HepG2 (cell line): ENCODE measurements around the gene S1PR2. TPM values are rescaled to one million over a fixed set of nuclear protein-coding genes. Genes with fewer than 3 reads are reported as not detected.

Source experiments
- CHD2 ChIP-seq: IDR thresholded peaks from 2 replicates; pipeline ENCODE4 v1.6.1; 2011; ENCODE audit warnings: low read depth, low read length, improper control_type of control experiment
- FOSL1 ChIP-seq: sonication (generic); formaldehyde crosslinking; IDR thresholded peaks from 2 replicates; pipeline ENCODE4 v1.9.0; 2021; ENCODE audit warnings: missing genetic modification reagents, borderline replicate concordance
- MTA3 ChIP-seq: sonication (generic); formaldehyde crosslinking; IDR thresholded peaks from 2 replicates; pipeline ENCODE4 v1.4.0; 2020; ENCODE audit warnings: missing genetic modification reagents
- PITX1 ChIP-seq: sonication (generic); formaldehyde crosslinking; IDR thresholded peaks from 2 replicates; pipeline ENCODE4 v1.5.1; 2020; ENCODE audit warnings: mild to moderate bottlenecking, missing genetic modification reagents
- TOPORS ChIP-seq: sonication (generic); formaldehyde crosslinking; IDR thresholded peaks from 2 replicates; pipeline ENCODE4 v1.8.0; 2023; ENCODE audit warnings: mild to moderate bottlenecking, missing genetic modification reagents
- ZBTB3 ChIP-seq: sonication (generic); formaldehyde crosslinking; IDR thresholded peaks from 2 replicates; pipeline ENCODE4 v1.4.0; 2020; ENCODE audit warnings: low read depth, mild to moderate bottlenecking, moderate library complexity, missing genetic modification reagents, borderline replicate concordance
- ZNF234 ChIP-seq: sonication (generic); formaldehyde crosslinking; conservative IDR thresholded peaks from 2 replicates; pipeline ENCODE4 v1.5.1; 2020; ENCODE audit warnings: mild to moderate bottlenecking, missing genetic modification reagents
- ZNF329 ChIP-seq: sonication (generic); formaldehyde crosslinking; IDR thresholded peaks from 2 replicates; pipeline ENCODE4 v1.9.0; 2021; ENCODE audit warnings: low read depth, mild to moderate bottlenecking, missing genetic modification reagents
- ZNF337 ChIP-seq: sonication (generic); formaldehyde crosslinking; IDR thresholded peaks from 2 replicates; pipeline ENCODE4 v1.5.1; 2020; ENCODE audit warnings: missing genetic modification reagents, low read depth, mild to moderate bottlenecking, borderline replicate concordance
- ZNF354B ChIP-seq: sonication (generic); formaldehyde crosslinking; IDR thresholded peaks from 2 replicates; pipeline ENCODE4 v1.8.0; 2022; ENCODE audit warnings: mild to moderate bottlenecking, missing genetic modification reagents
- ZNF678 ChIP-seq: sonication (generic); formaldehyde crosslinking; IDR thresholded peaks from 2 replicates; pipeline ENCODE4 v1.4.0; 2020; ENCODE audit warnings: mild to moderate bottlenecking, missing genetic modification reagents
- ZNF780A ChIP-seq: sonication (generic); formaldehyde crosslinking; IDR thresholded peaks from 2 replicates; pipeline ENCODE4 v1.8.0; 2022; ENCODE audit warnings: mild to moderate bottlenecking, missing genetic modification reagents, moderate library complexity
- polyA plus RNA-seq, 8 experiments: library from polyadenylated mRNA; depleted of rRNA in 3 of 8; stranded (reverse) in 7 of 8; unstranded in 1 of 8; fragments of >200 nt; fragmentation: Illumina TruSeq in 4 of 8; extraction: Trizol in 4 of 8; gene quantifications; 2 replicates each; pipeline versions ENCODE4 v1.2.1 to v1.2.3, GENCODE V29; 2011 to 2016; ENCODE audit warnings: low read depth in 4 of 8, missing spikeins in 1 of 8, mixed read lengths in 1 of 8; ENCODE audit not compliant: insufficient read depth in 1 of 8
- total RNA-seq, 5 experiments: library from RNA; depleted of rRNA; stranded (reverse); fragments of >200 nt; fragmentation: Illumina TruSeq; extraction: Trizol; gene quantifications; 2 replicates each; pipeline ENCODE4 v1.2.3, GENCODE V29; 2016; ENCODE audit warnings: low read depth in 1 of 5
- TF ChIP-seq, protein P1 (sequence below): sonication (generic); formaldehyde crosslinking; IDR thresholded peaks from 2 replicates; pipeline ENCODE4 v1.5.1; 2020; ENCODE audit warnings: mild to moderate bottlenecking, missing genetic modification reagents, moderate library complexity
- TF ChIP-seq, protein P2 (sequence below): sonication (generic); formaldehyde crosslinking; IDR thresholded peaks from 2 replicates; pipeline ENCODE4 v1.5.1; 2020; ENCODE audit warnings: mild to moderate bottlenecking, missing genetic modification reagents, borderline replicate concordance
- TF ChIP-seq, protein P3 (sequence below): sonication (generic); formaldehyde crosslinking; IDR thresholded peaks from 2 replicates; pipeline ENCODE4 v1.8.0; 2022; ENCODE audit warnings: mild to moderate bottlenecking, missing genetic modification reagents
- TF ChIP-seq, protein P4 (sequence below): sonication (generic); formaldehyde crosslinking; IDR thresholded peaks from 2 replicates; pipeline ENCODE4 v1.9.0; 2021; ENCODE audit warnings: missing genetic modification reagents, borderline replicate concordance
- TF ChIP-seq, protein P5 (sequence below): sonication (generic); formaldehyde crosslinking; IDR thresholded peaks from 2 replicates; pipeline ENCODE4 v1.8.1; 2023; ENCODE audit warnings: missing genetic modification reagents, mild to moderate bottlenecking, borderline replicate concordance

The S1PR2 gene
- total and polyA plus RNA-seq, 2 of the 13 experiments (the other 11 are each of a cell fraction or from before 2014, with no cell fraction given) = 0.91 to 1.3 TPM

DNA sequence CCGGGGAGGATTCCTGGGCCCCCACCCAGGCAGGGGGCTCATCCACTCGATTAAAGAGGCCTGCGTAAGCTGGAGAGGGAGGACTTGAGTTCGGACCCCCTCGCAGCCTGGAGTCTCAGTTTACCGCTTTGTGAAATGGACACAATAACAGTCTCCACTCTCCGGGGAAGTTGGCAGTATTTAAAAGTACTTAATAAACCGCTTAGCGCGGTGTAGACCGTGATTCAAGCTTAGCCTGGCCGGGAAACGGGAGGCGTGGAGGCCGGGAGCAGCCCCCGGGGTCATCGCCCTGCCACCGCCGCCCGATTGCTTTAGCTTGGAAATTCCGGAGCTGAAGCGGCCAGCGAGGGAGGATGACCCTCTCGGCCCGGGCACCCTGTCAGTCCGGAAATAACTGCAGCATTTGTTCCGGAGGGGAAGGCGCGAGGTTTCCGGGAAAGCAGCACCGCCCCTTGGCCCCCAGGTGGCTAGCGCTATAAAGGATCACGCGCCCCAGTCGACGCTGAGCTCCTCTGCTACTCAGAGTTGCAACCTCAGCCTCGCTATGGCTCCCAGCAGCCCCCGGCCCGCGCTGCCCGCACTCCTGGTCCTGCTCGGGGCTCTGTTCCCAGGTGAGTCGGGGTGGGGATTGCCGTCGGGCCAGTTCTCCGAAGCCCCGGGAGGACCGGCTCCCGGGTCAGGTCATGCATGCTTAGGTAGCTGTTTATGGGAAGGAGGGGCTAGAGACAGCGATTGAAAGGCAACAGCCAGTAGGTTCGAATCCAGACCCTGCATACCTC, 39.7 kb upstream of the S1PR2 start, which contains the start of gene ICAM1 (continued):
- TF ChIP-seq, protein P1, sequence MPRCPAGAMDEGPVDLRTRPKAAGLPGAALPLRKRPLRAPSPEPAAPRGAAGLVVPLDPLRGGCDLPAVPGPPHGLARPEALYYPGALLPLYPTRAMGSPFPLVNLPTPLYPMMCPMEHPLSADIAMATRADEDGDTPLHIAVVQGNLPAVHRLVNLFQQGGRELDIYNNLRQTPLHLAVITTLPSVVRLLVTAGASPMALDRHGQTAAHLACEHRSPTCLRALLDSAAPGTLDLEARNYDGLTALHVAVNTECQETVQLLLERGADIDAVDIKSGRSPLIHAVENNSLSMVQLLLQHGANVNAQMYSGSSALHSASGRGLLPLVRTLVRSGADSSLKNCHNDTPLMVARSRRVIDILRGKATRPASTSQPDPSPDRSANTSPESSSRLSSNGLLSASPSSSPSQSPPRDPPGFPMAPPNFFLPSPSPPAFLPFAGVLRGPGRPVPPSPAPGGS (CRISPR knock-in tag) = 0 out of 2 replicates have a peak, but pooled peaks have one; percentile 46
- TF ChIP-seq ZNF354B (CRISPR knock-in tag) = 0 out of 2 replicates have a peak, but pooled peaks have one; percentile 72
- TF ChIP-seq, protein P2, sequence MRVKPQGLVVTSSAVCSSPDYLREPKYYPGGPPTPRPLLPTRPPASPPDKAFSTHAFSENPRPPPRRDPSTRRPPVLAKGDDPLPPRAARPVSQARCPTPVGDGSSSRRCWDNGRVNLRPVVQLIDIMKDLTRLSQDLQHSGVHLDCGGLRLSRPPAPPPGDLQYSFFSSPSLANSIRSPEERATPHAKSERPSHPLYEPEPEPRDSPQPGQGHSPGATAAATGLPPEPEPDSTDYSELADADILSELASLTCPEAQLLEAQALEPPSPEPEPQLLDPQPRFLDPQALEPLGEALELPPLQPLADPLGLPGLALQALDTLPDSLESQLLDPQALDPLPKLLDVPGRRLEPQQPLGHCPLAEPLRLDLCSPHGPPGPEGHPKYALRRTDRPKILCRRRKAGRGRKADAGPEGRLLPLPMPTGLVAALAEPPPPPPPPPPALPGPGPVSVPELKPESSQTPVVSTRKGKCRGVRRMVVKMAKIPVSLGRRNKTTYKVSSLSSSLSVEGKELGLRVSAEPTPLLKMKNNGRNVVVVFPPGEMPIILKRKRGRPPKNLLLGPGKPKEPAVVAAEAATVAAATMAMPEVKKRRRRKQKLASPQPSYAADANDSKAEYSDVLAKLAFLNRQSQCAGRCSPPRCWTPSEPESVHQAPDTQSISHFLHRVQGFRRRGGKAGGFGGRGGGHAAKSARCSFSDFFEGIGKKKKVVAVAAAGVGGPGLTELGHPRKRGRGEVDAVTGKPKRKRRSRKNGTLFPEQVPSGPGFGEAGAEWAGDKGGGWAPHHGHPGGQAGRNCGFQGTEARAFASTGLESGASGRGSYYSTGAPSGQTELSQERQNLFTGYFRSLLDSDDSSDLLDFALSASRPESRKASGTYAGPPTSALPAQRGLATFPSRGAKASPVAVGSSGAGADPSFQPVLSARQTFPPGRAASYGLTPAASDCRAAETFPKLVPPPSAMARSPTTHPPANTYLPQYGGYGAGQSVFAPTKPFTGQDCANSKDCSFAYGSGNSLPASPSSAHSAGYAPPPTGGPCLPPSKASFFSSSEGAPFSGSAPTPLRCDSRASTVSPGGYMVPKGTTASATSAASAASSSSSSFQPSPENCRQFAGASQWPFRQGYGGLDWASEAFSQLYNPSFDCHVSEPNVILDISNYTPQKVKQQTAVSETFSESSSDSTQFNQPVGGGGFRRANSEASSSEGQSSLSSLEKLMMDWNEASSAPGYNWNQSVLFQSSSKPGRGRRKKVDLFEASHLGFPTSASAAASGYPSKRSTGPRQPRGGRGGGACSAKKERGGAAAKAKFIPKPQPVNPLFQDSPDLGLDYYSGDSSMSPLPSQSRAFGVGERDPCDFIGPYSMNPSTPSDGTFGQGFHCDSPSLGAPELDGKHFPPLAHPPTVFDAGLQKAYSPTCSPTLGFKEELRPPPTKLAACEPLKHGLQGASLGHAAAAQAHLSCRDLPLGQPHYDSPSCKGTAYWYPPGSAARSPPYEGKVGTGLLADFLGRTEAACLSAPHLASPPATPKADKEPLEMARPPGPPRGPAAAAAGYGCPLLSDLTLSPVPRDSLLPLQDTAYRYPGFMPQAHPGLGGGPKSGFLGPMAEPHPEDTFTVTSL (CRISPR knock-in tag) = peak; percentile 80
- no peak for TF ChIP-seq ZBTB3 (CRISPR knock-in tag)
- TF ChIP-seq CHD2 = no peak
- no peak for TF ChIP-seq ZNF329 (CRISPR knock-in tag)
- 0 out of 2 replicates have a peak, but pooled peaks have one; percentile 60 for TF ChIP-seq ZNF678 (CRISPR knock-in tag)
- TF ChIP-seq TOPORS (CRISPR knock-in tag) = no peak
- peak; percentile 65; the same call in 1 of the 2 replicates for TF ChIP-seq PITX1 (CRISPR knock-in tag)
- no peak for TF ChIP-seq MTA3
- no peak; the same call in 1 of the 2 replicates for TF ChIP-seq FOSL1 (CRISPR knock-in tag)
- TF ChIP-seq ZNF234 (CRISPR knock-in tag) = no peak
- TF ChIP-seq ZNF337 = no peak
- 0 out of 2 replicates have a peak, but pooled peaks have one; percentile 15 for TF ChIP-seq ZNF780A
- TF ChIP-seq, protein P3, sequence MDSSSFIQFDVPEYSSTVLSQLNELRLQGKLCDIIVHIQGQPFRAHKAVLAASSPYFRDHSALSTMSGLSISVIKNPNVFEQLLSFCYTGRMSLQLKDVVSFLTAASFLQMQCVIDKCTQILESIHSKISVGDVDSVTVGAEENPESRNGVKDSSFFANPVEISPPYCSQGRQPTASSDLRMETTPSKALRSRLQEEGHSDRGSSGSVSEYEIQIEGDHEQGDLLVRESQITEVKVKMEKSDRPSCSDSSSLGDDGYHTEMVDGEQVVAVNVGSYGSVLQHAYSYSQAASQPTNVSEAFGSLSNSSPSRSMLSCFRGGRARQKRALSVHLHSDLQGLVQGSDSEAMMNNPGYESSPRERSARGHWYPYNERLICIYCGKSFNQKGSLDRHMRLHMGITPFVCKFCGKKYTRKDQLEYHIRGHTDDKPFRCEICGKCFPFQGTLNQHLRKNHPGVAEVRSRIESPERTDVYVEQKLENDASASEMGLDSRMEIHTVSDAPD (CRISPR knock-in tag) = no peak; the same call in 1 of the 2 replicates
- TF ChIP-seq, protein P4, sequence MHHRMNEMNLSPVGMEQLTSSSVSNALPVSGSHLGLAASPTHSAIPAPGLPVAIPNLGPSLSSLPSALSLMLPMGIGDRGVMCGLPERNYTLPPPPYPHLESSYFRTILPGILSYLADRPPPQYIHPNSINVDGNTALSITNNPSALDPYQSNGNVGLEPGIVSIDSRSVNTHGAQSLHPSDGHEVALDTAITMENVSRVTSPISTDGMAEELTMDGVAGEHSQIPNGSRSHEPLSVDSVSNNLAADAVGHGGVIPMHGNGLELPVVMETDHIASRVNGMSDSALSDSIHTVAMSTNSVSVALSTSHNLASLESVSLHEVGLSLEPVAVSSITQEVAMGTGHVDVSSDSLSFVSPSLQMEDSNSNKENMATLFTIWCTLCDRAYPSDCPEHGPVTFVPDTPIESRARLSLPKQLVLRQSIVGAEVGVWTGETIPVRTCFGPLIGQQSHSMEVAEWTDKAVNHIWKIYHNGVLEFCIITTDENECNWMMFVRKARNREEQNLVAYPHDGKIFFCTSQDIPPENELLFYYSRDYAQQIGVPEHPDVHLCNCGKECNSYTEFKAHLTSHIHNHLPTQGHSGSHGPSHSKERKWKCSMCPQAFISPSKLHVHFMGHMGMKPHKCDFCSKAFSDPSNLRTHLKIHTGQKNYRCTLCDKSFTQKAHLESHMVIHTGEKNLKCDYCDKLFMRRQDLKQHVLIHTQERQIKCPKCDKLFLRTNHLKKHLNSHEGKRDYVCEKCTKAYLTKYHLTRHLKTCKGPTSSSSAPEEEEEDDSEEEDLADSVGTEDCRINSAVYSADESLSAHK (CRISPR knock-in tag) = peak; percentile 55; the same call in 1 of the 2 replicates
- TF ChIP-seq, protein P5, sequence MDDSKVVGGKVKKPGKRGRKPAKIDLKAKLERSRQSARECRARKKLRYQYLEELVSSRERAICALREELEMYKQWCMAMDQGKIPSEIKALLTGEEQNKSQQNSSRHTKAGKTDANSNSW = no peak
